K562 (cell line): Measurements from ENCODE around the gene TRAPPC12. TPM values are rescaled to one million over a fixed set of nuclear protein-coding genes. Genes with fewer than 3 reads are reported as not detected.
A peak's percentile ranks its signal among the peaks of the same experiment; 100 is the strongest.

Source experiments
- ARID4B ChIP-seq: sonication (generic); formaldehyde crosslinking; IDR thresholded peaks from 2 replicates; pipeline ENCODE4 v1.8.0; 2022; ENCODE audit warnings: mild to moderate bottlenecking, missing genetic modification reagents
- C11orf30 ChIP-seq: fragments of 450-650 bp; IDR thresholded peaks from 2 replicates; pipeline ENCODE4 v1.6.1; 2016; ENCODE audit warnings: low read depth, mild to moderate bottlenecking
- CREB3L1 ChIP-seq: fragments of 450-650 bp; IDR thresholded peaks from 2 replicates; pipeline ENCODE4 v1.6.1; 2014; ENCODE audit warnings: low read depth, mild to moderate bottlenecking, moderate library complexity, borderline replicate concordance
- CREM ChIP-seq: IDR thresholded peaks from 2 replicates; pipeline ENCODE4 v1.6.1; 2014; ENCODE audit warnings: antibody characterized with exemption, low read depth
- MYC ChIP-seq, 2 experiments: fragments of 250-450 bp in 1 of 2; sonication (Bioruptor Pico) in 1 of 2; IDR thresholded peaks; 2 replicates each; pipeline versions ENCODE4 v1.5.1 to v1.6.1; 2012 to 2021; ENCODE audit warnings: low read depth in 2 of 2, borderline replicate concordance in 1 of 2, improper control_type of control experiment in 1 of 2, low read length in 1 of 2, mild to moderate bottlenecking in 1 of 2, moderate library complexity in 1 of 2
- NR2C2 ChIP-seq, 2 experiments: fragments of 200-800 bp in 1 of 2; sonication (Bioruptor generic) in 1 of 2; sonication (generic) in 1 of 2; formaldehyde crosslinking in 1 of 2; IDR thresholded peaks; 2 replicates each; pipeline versions ENCODE4 v1.6.1 to v1.8.0; 2016 to 2022; ENCODE audit warnings: mild to moderate bottlenecking in 1 of 2, missing compliant biosample characterization in 1 of 2, missing genetic modification characterization in 1 of 2, missing genetic modification reagents in 1 of 2
- NRF1 ChIP-seq, 2 experiments: fragments of 450-650 bp; IDR thresholded peaks in 1 of 2; conservative IDR thresholded peaks in 1 of 2; 2 replicates each; pipeline ENCODE4 v1.6.1; 2014; ENCODE audit warnings: mild to moderate bottlenecking in 2 of 2
- PHF20 ChIP-seq: fragments of 450-650 bp; IDR thresholded peaks from 2 replicates; pipeline ENCODE4 v1.6.1; 2018; ENCODE audit not compliant: partially characterized antibody
- RFX7 ChIP-seq: fragments of 250-450 bp; sonication (Bioruptor Pico); IDR thresholded peaks from 2 replicates; pipeline ENCODE4 v1.5.1; 2021; ENCODE audit warnings: mild to moderate bottlenecking
- TCF3 ChIP-seq: sonication (generic); formaldehyde crosslinking; IDR thresholded peaks from 2 replicates; pipeline ENCODE4 v1.4.0; 2020; ENCODE audit warnings: mild to moderate bottlenecking, missing genetic modification reagents
- ZC3H8 ChIP-seq: fragments of 450-650 bp; IDR thresholded peaks from 2 replicates; pipeline ENCODE4 v1.6.1; 2017
- ZEB2 ChIP-seq: fragments of 450-650 bp; IDR thresholded peaks from 2 replicates; pipeline ENCODE4 v1.6.1; 2016
- ZMIZ1 ChIP-seq, 2 experiments: fragments of 150-350 bp in 1 of 2; IDR thresholded peaks; 2 replicates each; pipeline ENCODE4 v1.6.1; 2012 to 2016; ENCODE audit warnings: low read depth in 2 of 2, low read length in 2 of 2, mild to moderate bottlenecking in 1 of 2, moderate library complexity in 1 of 2
- ZNF695 ChIP-seq: fragments of 450-650 bp; formaldehyde crosslinking; IDR thresholded peaks from 2 replicates; pipeline ENCODE4 v1.4.0; 2020; ENCODE audit warnings: mild to moderate bottlenecking, moderate library complexity
- ZZZ3 ChIP-seq: fragments of 450-650 bp; IDR thresholded peaks from 2 replicates; pipeline ENCODE4 v1.6.1; 2016; ENCODE audit warnings: antibody characterized with exemption, mild to moderate bottlenecking, moderate library complexity
- polyA plus RNA-seq, 8 experiments: library from polyadenylated mRNA; depleted of rRNA in 4 of 8; stranded (reverse) in 5 of 8; unstranded in 3 of 8; fragments of >200 nt; fragmentation: Nextera tagmentation in 2 of 8; fragmentation: Illumina TruSeq in 1 of 8; extraction: Ambion mirVana in 2 of 8; extraction: Trizol in 1 of 8; gene quantifications; 2 replicates each; pipeline versions ENCODE4 v1.2.1 to v1.2.3, GENCODE V29; 2011 to 2014; ENCODE audit warnings: inconsistent platforms in 1 of 8, missing spikeins in 1 of 8
- total RNA-seq, 7 experiments: library from RNA; depleted of rRNA in 6 of 7; stranded (reverse); fragments of >200 nt in 6 of 7; fragmentation: Illumina TruSeq in 2 of 7; extraction: Trizol in 2 of 7; gene quantifications; 2 replicates each; pipeline versions ENCODE4 v1.2.1 to v1.2.3, GENCODE V29; 2011 to 2021; ENCODE audit warnings: low replicate concordance in 1 of 7

Gene TRAPPC12
- total and polyA plus RNA-seq, 9 of the 15 experiments (the other 6 are each of a cell fraction or from before 2014, with no cell fraction given) = 8.0 to 75.2 (median 39.1) TPM

- TF ChIP-seq ZEB2 (peak; percentile 61; the same call in 1 of the 2 replicates), CREM (peak; percentile 66), ZNF695 (CRISPR knock-in tag) (no peak), C11orf30 (peak; percentile 88), TCF3 (CRISPR knock-in tag) (0 out of 2 replicates have a peak, but pooled peaks have one; percentile 4), ZC3H8 (no peak), RFX7 (CRISPR knock-in tag) (no peak), NRF1 (conservative IDR thresholded peaks at IDR 0.05 in 1 of 2, IDR thresholded peaks at IDR 0.05 in 1 of 2) (peak; percentile 93 to 94), ZZZ3 (peak; percentile 85), MYC (IDR thresholded peaks at IDR 0.05; ENCODE audit: low read depth, low read length) (peak; percentile 65; the same call in 1 of the 2 replicates), MYC (CRISPR knock-in tag; IDR thresholded peaks at IDR 0.05; ENCODE audit: borderline replicate concordance, low read depth) (0 out of 2 replicates have a peak, but pooled peaks have one; percentile 44), NR2C2 (CRISPR knock-in tag; IDR thresholded peaks at IDR 0.05) (peak; percentile 93), NR2C2 (tag; IDR thresholded peaks at IDR 0.05) (peak; percentile 99), ZMIZ1 (IDR thresholded peaks at IDR 0.05; ENCODE audit: low read depth in 2 of 2, low read length in 2 of 2) (peak in 1 of 2 experiments; percentile 7; a peak in 1 of 4 replicates), ARID4B (CRISPR knock-in tag) (peak; percentile 87), CREB3L1 (peak; percentile 72), PHF20 (peak; percentile 97)
Measured at GRCh38 chr2:3379647-3380534, at the start of gene TRAPPC12 (continued).
